Lung (tissue), 12 donors: ENCODE measurements around the gene ATP11B. TPM values are rescaled to one million over a fixed set of nuclear protein-coding genes. Genes with fewer than 3 reads are reported as not detected.

ENCODE experiments used
- ATAC-seq: fragments of 200-7000 bp; cut with Tn5 transposase; one replicate; pipeline ENCODE4 v1.9.1; 2020; ENCODE audit warnings: moderate number of reproducible peaks; ENCODE audit not compliant: insufficient read depth, low FRiP score
- DNase-seq, 3 donors: peaks; one replicate each; pipeline ENCODE4 v3.0.0-alpha.2; 2013 to 2017
- H3K27ac ChIP-seq, 2 donors: one replicate each; pipeline ENCODE4 v1.5.1; 2013; ENCODE audit warnings: mild to moderate bottlenecking in 2 of 2, moderate library complexity in 2 of 2, control low read depth in 1 of 2, inconsistent platforms in 1 of 2, low read depth in 1 of 2, low read length in 1 of 2
- H3K27me3 ChIP-seq, 3 donors: one replicate each; pipeline ENCODE4 v1.5.1; 2013; ENCODE audit warnings: low read length in 2 of 3; ENCODE audit not compliant: control insufficient read depth in 3 of 3, insufficient read depth in 3 of 3
- H3K36me3 ChIP-seq, 4 donors: one replicate each; pipeline ENCODE4 v1.5.1; 2013; ENCODE audit warnings: low read length in 4 of 4, mild to moderate bottlenecking in 1 of 4, moderate library complexity in 1 of 4; ENCODE audit not compliant: control insufficient read depth in 4 of 4, insufficient read depth in 4 of 4
- H3K4me1 ChIP-seq, 5 donors: one replicate each; pipeline ENCODE4 v1.5.1; 2013; ENCODE audit warnings: low read length in 5 of 5, mild to moderate bottlenecking in 2 of 5, moderate library complexity in 1 of 5; ENCODE audit not compliant: control insufficient read depth in 5 of 5, insufficient read depth in 5 of 5
- H3K4me3 ChIP-seq: one replicate; pipeline ENCODE4 v1.5.1; 2013; ENCODE audit warnings: mild to moderate bottlenecking, control low read depth, moderate library complexity
- H3K9ac ChIP-seq, 2 donors: one replicate each; pipeline ENCODE4 v1.5.1; 2013; ENCODE audit warnings: low read length in 2 of 2, control low read depth in 1 of 2; ENCODE audit not compliant: insufficient read depth in 1 of 2
- H3K9me3 ChIP-seq, 4 donors: one replicate each; pipeline ENCODE4 v1.5.1; 2013; ENCODE audit warnings: low read length in 3 of 4, mild to moderate bottlenecking in 1 of 4, moderate library complexity in 1 of 4; ENCODE audit not compliant: control insufficient read depth in 4 of 4, insufficient read depth in 3 of 4
- WGBS, 2 donors: extraction: QIAGEN DNeasy Blood & Tissue Kit; methylation state at CpG; one replicate each; pipeline ENCODE4 v1.1.7; 2013; 5-methylcytosine and 5-hydroxymethylcytosine counted together
- polyA plus RNA-seq, 2 donors: library from polyadenylated mRNA; stranded (reverse); fragments of 200-250 nt; gene quantifications; one replicate each; pipeline ENCODE4 v1.2.1, GENCODE V29; 2013
- total RNA-seq, 2 donors: library from RNA; depleted of rRNA in 1 of 2; stranded (reverse); fragments of >200 nt in 1 of 2; gene quantifications; one replicate each; pipeline ENCODE4 v1.2.1, GENCODE V29; 2014 to 2021
- TF ChIP-seq, protein P1 (sequence below): IDR thresholded peaks from 2 replicates; pipeline ENCODE4 v1.5.1; 2012; ENCODE audit warnings: mild to moderate bottlenecking; ENCODE audit errors: control extremely low read depth, extremely low read depth
- donor health status: control.
- donor health status: control.
- donor health status: Bipolar disorder and iron deficiency.
- donor health status: healthy.
- donor health status: DM: yes; HTN: yes; CAD: no.

ATP11B gene
- total and polyA plus RNA-seq, 4 donors = 8.3 to 111 (median 39.7) TPM

DNA sequence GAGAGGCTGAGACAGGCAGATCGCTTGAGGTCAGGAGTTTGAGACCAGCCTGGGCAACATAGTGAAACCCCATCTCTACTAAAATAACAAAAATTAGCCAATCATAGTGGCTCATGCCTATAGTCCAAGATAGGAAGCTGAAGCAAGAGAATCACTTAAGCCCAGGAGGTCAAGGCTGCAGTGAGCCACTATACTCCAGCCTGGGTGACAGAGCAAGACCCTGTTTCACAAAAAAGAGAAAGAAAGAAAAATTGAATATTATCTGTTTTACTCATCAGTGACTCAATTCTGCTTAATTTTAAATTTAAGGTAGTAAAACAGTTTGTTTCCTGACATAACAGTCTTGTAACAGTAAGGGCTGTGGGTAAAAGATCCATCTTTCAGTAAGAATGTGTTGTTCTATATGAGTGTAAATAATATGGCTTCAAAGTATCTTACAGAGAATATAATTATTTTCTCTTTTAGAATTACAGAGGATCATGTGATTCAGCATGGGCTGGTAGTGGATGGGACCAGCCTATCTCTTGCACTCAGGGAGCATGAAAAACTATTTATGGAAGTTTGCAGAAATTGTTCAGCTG lies 85.8 kb downstream of the ATP11B start:
- ATAC-seq = no peak
- Histone ChIP-seq H3K27me3 (no peaks in the 10 kb centered on the region), H3K27ac (no peak overlapping the region), H3K9ac (no peak overlapping the region), H3K36me3 (peaks cover 8 to 21% (median 16%) of the 10 kb centered on the region in 4 donors), H3K4me3 (no peak overlapping the region), H3K4me1 (no peaks in the 10 kb centered on the region), H3K9me3 (no peaks in the 10 kb centered on the region)
- DNase-seq = no peak
- TF ChIP-seq, protein P1, sequence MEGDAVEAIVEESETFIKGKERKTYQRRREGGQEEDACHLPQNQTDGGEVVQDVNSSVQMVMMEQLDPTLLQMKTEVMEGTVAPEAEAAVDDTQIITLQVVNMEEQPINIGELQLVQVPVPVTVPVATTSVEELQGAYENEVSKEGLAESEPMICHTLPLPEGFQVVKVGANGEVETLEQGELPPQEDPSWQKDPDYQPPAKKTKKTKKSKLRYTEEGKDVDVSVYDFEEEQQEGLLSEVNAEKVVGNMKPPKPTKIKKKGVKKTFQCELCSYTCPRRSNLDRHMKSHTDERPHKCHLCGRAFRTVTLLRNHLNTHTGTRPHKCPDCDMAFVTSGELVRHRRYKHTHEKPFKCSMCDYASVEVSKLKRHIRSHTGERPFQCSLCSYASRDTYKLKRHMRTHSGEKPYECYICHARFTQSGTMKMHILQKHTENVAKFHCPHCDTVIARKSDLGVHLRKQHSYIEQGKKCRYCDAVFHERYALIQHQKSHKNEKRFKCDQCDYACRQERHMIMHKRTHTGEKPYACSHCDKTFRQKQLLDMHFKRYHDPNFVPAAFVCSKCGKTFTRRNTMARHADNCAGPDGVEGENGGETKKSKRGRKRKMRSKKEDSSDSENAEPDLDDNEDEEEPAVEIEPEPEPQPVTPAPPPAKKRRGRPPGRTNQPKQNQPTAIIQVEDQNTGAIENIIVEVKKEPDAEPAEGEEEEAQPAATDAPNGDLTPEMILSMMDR = no peak
- 95 to 100% methylated on average over 1 of the region's 1 CpG for WGBS, 2 donors

DNA sequence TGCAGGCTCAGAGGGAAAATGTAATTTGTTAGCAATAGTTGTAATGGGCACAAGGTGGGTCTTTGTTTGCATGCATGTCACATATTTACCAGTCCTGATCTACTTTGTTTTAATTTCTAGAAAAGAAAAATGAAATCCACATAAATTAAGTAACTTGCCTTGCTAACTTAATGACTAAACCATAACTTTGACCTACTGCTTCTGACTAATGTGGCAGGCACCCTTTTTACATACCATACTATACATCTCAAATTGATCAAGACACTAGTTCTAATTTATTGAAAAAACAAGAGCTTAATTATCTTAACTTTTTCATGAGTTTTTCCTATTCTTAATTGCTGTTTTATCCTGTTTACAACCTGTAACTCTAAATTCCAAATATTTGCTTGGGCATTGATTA lies 93.2 kb downstream of the ATP11B start:
- no peak overlapping the region for H3K9ac ChIP-seq
- H3K9me3 ChIP-seq = no peaks in the 10 kb centered on the region
- H3K4me1 ChIP-seq = no peaks in the 10 kb centered on the region
- TF ChIP-seq, protein P1 = no peak
- H3K27ac ChIP-seq = no peak overlapping the region
- no peak for DNase-seq
- no peaks in the 10 kb centered on the region for H3K27me3 ChIP-seq
- no peak overlapping the region for H3K4me3 ChIP-seq
- H3K36me3 ChIP-seq = peaks cover 2 to 21% (median 16%) of the 10 kb centered on the region in 4 donors
- no peak for ATAC-seq

DNA sequence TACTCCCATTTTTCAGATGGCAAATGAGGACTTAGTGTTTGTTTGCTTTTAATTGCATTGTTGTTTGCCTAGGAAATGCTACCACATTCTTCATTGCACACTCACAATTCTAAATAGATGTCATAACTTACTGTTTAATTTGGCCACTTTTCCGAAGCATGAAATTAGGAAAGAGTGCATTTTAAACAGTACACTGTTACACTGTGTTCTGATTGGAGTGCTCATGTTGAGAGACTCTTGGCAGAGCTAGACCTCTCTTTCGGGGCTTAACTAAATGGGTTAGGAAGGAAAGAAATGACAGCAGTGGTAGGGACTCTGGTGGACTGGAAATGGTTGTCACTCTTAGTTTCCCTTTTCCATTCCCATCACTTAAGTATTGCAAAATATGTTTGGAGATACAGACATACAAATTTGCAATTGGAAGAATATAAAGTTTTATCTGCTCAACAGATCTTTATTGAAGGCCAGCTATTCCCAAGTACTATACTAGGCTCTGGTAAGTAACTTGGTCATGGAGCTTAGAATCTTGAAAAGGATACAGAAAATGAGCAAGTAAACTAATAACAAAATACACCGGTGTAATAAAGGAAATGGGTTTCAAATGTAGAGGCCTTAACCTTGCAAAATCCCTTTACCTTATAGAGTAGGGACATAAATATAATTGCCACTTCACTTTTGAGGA lies 96.8 kb downstream of the ATP11B start:
- ATAC-seq = peak; percentile 56

More for the DNA sequence above, 96.8 kb downstream of the ATP11B start:
- TF ChIP-seq, protein P1 = no peak
- Histone ChIP-seq H3K9me3 (no peaks in the 10 kb centered on the region), H3K4me3 (no peak overlapping the region), H3K27me3 (no peaks in the 10 kb centered on the region), H3K27ac (no peak overlapping the region), H3K4me1 (no peaks in the 10 kb centered on the region), H3K36me3 (peaks cover 4 to 25% (median 19%) of the 10 kb centered on the region in 4 donors), H3K9ac (no peak overlapping the region)
- no peak for DNase-seq
- WGBS, 2 donors = 64 to 88% methylated on average over 3 of the region's 3 CpGs
